Stomach (tissue), 4 donors: Measurements from ENCODE around the gene RIN2.

Experiments used
- CTCF ChIP-seq, 7 experiments: fragments of 450-650 bp in 4 of 7; fragments of 200-600 bp in 3 of 7; sonication (generic) in 3 of 7; IDR thresholded peaks; one replicate each; pipeline ENCODE4 v1.5.1; 2016 to 2019; ENCODE audit warnings: antibody characterized with exemption in 7 of 7, control low read depth in 2 of 7, mild to moderate bottlenecking in 1 of 7
- EP300 ChIP-seq: sonication (generic); formaldehyde crosslinking; IDR thresholded peaks from one replicate; pipeline ENCODE4 v1.6.1; 2017; ENCODE audit warnings: antibody characterized with exemption
- POLR2A ChIP-seq, 4 donors: fragments of 450-650 bp; IDR thresholded peaks; one replicate each; pipeline ENCODE4 v1.6.1; 2016; ENCODE audit warnings: antibody characterized with exemption in 4 of 4, control low read depth in 2 of 4, mild to moderate bottlenecking in 1 of 4, moderate library complexity in 1 of 4

DNA sequence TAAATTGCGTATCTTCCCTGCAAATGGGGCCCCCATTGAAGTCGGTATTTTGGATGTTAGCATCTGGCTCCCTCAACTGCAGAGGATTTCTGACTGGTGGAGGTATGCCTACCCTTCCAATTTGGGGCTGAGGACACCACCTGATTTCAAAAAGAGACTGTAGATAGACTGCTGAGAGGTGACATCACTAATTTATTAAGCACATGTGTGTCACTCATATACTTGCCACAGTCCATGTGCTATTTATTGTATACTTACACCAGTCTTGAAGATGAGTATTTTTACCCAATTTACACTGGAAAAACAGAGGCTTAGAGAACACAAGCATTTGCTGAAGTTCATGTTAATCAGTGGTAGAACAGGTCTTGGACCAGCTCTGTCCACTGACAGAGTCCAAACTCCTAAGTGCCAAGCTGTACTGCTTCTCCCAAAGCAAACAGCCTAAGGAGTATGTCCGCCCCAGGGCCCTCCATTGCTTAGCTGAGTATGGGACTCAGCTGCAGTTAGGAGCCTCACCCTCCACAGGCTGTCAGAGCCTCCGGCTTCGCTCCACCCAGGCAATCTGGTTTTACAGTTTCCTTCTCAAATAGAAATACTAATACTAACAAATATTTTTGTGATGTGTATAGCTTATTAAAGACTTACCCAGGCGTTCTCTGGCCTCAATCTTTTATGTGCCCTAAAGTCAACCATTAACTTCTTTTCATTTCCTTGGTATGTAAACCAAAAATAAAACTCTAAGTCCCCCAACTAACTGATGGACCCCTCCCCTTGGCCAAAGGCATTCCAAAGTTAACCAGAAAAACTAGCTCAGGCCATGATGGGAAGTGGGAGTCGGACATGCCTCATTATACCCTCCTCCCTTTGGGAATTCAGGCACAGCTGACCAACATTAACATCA lies 17.5 kb downstream of the RIN2 start:
- TF ChIP-seq CTCF (IDR thresholded peaks at IDR 0.05) (no peak), EP300 (no peak), POLR2A (IDR thresholded peaks at IDR 0.05) (no peak)
